Mesenteric fat pad (tissue), 1 donor: ENCODE data around the gene MCTP1. TPM values are rescaled to one million over a fixed set of nuclear protein-coding genes. Genes with fewer than 3 reads are reported as not detected.
"Not testable (repeated sequence)": the region's sequence is repeated elsewhere in the genome, so short reads cannot be mapped to it uniquely, and the experiment has no call there.

ENCODE experiments used
- DNase-seq: peaks from one replicate; pipeline ENCODE4 v3.0.0-alpha.2; 2020; ENCODE audit warnings: low spot score
- total RNA-seq: library from RNA; stranded (reverse); fragmentation: NEBNext Ultra II Directional; extraction: Animal tissue kit (Norgen Biotek cat#: 25700); gene quantifications from one replicate; pipeline ENCODE4 v1.2.1, GENCODE V29; 2021
- donor health status: DM: yes; HTN: yes; CAD: no.

The MCTP1 gene
- total RNA-seq, 1 donor from 2014 or later: 37.5 TPM

GRCh38 chr5:94890907-94891306, 394.0 kb downstream of the MCTP1 start:
- DNase-seq: no peak

GRCh38 chr5:94888674-94889073, 396.2 kb downstream of the MCTP1 start:
- DNase-seq: no peak

GRCh38 chr5:94885931-94886330, 399.0 kb downstream of the MCTP1 start:
- no peak for DNase-seq

- DNase-seq: no peak
Measured at GRCh38 chr5:94884311-94884710, 400.6 kb downstream of the MCTP1 start.

- DNase-seq: no peak
Measured at GRCh38 chr5:94872526-94872925, 412.4 kb downstream of the MCTP1 start.

- no peak for DNase-seq
Measured at GRCh38 chr5:94870511-94871183, 414.2 kb downstream of the MCTP1 start.

- no peak for DNase-seq
Measured at GRCh38 chr5:94869921-94870320, 415.0 kb downstream of the MCTP1 start.

- DNase-seq: no peak
Measured at GRCh38 chr5:94863951-94864350, 420.9 kb downstream of the MCTP1 start.

- no peak for DNase-seq
Measured at GRCh38 chr5:94857111-94857510, 427.8 kb downstream of the MCTP1 start.

- no peak for DNase-seq
Measured at GRCh38 chr5:94856257-94856800, 428.6 kb downstream of the MCTP1 start.

- DNase-seq: no peak
Measured at GRCh38 chr5:94855543-94855942, 429.4 kb downstream of the MCTP1 start.

GRCh38 chr5:94853120-94853519, 431.8 kb downstream of the MCTP1 start:
- DNase-seq: no peak

- DNase-seq: no peak
Measured at GRCh38 chr5:94850960-94851359, 433.9 kb downstream of the MCTP1 start.

- DNase-seq: no peak
Measured at GRCh38 chr5:94849821-94850736, 434.8 kb downstream of the MCTP1 start.

- no peak for DNase-seq
Measured at GRCh38 chr5:94849324-94849723, 435.6 kb downstream of the MCTP1 start.

- no peak for DNase-seq
Measured at GRCh38 chr5:94847726-94848125, 437.2 kb downstream of the MCTP1 start.

- no peak for DNase-seq
Measured at GRCh38 chr5:94847019-94847418, 437.9 kb downstream of the MCTP1 start.

- not testable (repeated sequence) for DNase-seq
Measured at GRCh38 chr5:94845696-94846095, 439.2 kb downstream of the MCTP1 start.

- DNase-seq: no peak
Measured at GRCh38 chr5:94841598-94842322, 443.1 kb downstream of the MCTP1 start.

GRCh38 chr5:94833851-94834250, 451.0 kb downstream of the MCTP1 start:
- no peak for DNase-seq

GRCh38 chr5:94832685-94833084, 452.2 kb downstream of the MCTP1 start:
- DNase-seq: no peak

- no peak for DNase-seq
Measured at GRCh38 chr5:94830520-94830919, 454.4 kb downstream of the MCTP1 start.
